ENCODE measurements around the gene PLEKHM2. TPM values are rescaled to one million over a fixed set of nuclear protein-coding genes. Genes with fewer than 3 reads are reported as not detected.
A peak's percentile ranks its signal among the peaks of the same experiment; 100 is the strongest.

Gene PLEKHM2
- total and polyA plus RNA-seq, 2 of the 8 experiments (the other 6 are each of a cell fraction or from before 2014, with no cell fraction given): 38.3 to 47.6 TPM

DNA sequence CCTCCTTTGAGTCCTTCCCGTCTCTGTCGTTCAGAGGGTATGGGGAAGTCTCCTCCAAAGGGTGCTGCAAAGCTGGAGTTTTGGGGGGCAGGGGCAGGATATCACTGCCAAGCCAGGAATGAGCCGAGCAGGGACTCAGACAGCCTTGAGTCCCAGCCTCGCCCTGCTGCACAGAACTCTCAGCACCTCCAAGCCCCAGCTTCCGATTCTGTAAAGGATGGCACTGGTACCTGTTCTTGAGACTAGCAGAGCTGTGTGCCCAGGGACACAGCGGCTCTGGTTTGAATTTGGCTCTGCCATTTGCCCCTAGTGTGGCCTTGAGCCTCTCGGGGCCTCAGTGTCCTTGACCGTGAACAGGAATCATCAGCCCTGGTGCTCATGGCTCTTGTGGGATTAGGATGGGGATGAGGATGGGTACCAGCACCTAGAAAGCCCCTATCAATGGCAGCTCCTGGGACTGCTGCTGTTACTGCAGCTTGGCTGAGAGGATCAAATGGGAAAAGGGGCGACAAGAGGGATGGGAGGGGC lies 73.0 kb downstream of the PLEKHM2 start:
- no peak overlapping the region for H3K56ac ChIP-seq (replicated peaks; ENCODE audit: insufficient read length, low read depth, low read length)
- H3K4me3 ChIP-seq (ENCODE audit: extremely low read depth in 1 of 4, insufficient read depth in 2 of 4, low read depth in 3 of 4, low read length in 4 of 4): peak overlapping the region in 2 of 4 experiments; percentile 96 to 97; a peak in 2 of 8 replicates
- no peak overlapping the region for H4K5ac ChIP-seq (ENCODE audit: insufficient read length, low read depth, low read length)
- H3K27ac ChIP-seq (ENCODE audit: low read depth, low read length): no peak overlapping the region
- peaks cover 0 to 32% of the 10 kb centered on the region in 2 experiments; a peak in 2 of 4 replicates for H3K79me2 ChIP-seq (ENCODE audit: control insufficient read depth in 1 of 2, insufficient read depth in 2 of 2, low read length in 2 of 2)
- no peak overlapping the region for H2BK120ac ChIP-seq (replicated peaks; ENCODE audit: low read depth, low read length)
- no peak overlapping the region for H3K14ac ChIP-seq (ENCODE audit: insufficient read length)
- peaks cover 14 to 37% (median 30%) of the 10 kb centered on the region in 4 experiments for H3K4me1 ChIP-seq (replicated peaks in 1 of 4; ENCODE audit: control insufficient read depth in 3 of 4, insufficient read depth in 4 of 4, low read length in 3 of 4)
- no peak overlapping the region for H4K8ac ChIP-seq (ENCODE audit: extremely low read depth, insufficient read depth, low read length)
- POLR2A ChIA-PET (ENCODE audit: partially characterized antibody): interaction anchor here (0.6 to 2.4 kb wide), 11 partner anchors 9 to 173 kb away, joined by 3 to 8 read pairs (median 3); no protein-coding TSS in a partner anchor
- H3K27me3 ChIP-seq (replicated peaks in 1 of 4; ENCODE audit: control insufficient read depth in 3 of 4, extremely low read depth in 1 of 4, insufficient read depth in 3 of 4, low read length in 3 of 4): no peaks in the 10 kb centered on the region
- no peak overlapping the region; a peak in 1 of 7 replicates for H3K9ac ChIP-seq (replicated peaks in 1 of 4; ENCODE audit: extremely low read depth in 1 of 4, low read depth in 3 of 4, low read length in 3 of 4)
- CTCF ChIA-PET (ENCODE audit: partially characterized antibody): interaction anchor here (0.6 to 2.2 kb wide), 4 partner anchors 16 to 117 kb away, joined by 3 to 11 read pairs (median 3); no protein-coding TSS in a partner anchor
- H4K20me1 ChIP-seq (replicated peaks in 1 of 2; ENCODE audit: control insufficient read depth in 1 of 2, insufficient read depth in 2 of 2, low read length in 2 of 2): peaks cover 5% of the 10 kb centered on the region in 2 experiments
- H3K23ac ChIP-seq (ENCODE audit: insufficient read length): no peak overlapping the region
- no peak for TF ChIP-seq CTBP2 (IDR thresholded peaks at IDR 0.05; ENCODE audit: borderline replicate concordance, insufficient read depth, insufficient read length, low read length)
- TF ChIP-seq, protein P1, sequence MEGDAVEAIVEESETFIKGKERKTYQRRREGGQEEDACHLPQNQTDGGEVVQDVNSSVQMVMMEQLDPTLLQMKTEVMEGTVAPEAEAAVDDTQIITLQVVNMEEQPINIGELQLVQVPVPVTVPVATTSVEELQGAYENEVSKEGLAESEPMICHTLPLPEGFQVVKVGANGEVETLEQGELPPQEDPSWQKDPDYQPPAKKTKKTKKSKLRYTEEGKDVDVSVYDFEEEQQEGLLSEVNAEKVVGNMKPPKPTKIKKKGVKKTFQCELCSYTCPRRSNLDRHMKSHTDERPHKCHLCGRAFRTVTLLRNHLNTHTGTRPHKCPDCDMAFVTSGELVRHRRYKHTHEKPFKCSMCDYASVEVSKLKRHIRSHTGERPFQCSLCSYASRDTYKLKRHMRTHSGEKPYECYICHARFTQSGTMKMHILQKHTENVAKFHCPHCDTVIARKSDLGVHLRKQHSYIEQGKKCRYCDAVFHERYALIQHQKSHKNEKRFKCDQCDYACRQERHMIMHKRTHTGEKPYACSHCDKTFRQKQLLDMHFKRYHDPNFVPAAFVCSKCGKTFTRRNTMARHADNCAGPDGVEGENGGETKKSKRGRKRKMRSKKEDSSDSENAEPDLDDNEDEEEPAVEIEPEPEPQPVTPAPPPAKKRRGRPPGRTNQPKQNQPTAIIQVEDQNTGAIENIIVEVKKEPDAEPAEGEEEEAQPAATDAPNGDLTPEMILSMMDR (IDR thresholded peaks at IDR 0.05; ENCODE audit: control extremely low read depth in 1 of 3, insufficient read depth in 1 of 3, low read depth in 1 of 3, low read length in 3 of 3): no peak
- no peak for TF ChIP-seq ASH2L (IDR thresholded peaks at IDR 0.05; ENCODE audit: low read length)
- TF ChIP-seq GABPA (IDR thresholded peaks at IDR 0.05; ENCODE audit: borderline replicate concordance, insufficient read depth, low read length): no peak
- no peak for TF ChIP-seq EGR1 (IDR thresholded peaks at IDR 0.05; ENCODE audit: borderline replicate concordance, low read depth, low read length)
- TF ChIP-seq, protein P2, sequence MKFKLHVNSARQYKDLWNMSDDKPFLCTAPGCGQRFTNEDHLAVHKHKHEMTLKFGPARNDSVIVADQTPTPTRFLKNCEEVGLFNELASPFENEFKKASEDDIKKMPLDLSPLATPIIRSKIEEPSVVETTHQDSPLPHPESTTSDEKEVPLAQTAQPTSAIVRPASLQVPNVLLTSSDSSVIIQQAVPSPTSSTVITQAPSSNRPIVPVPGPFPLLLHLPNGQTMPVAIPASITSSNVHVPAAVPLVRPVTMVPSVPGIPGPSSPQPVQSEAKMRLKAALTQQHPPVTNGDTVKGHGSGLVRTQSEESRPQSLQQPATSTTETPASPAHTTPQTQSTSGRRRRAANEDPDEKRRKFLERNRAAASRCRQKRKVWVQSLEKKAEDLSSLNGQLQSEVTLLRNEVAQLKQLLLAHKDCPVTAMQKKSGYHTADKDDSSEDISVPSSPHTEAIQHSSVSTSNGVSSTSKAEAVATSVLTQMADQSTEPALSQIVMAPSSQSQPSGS (IDR thresholded peaks at IDR 0.05; ENCODE audit: low read length): no peak
- TF ChIP-seq EZH2 (IDR thresholded peaks at IDR 0.05; ENCODE audit: low read depth, low read length, severe bottlenecking): no peak
- no peak for TF ChIP-seq CREB1 (IDR thresholded peaks at IDR 0.05)
- H2BK12ac ChIP-seq (ENCODE audit: low read depth, low read length): peak overlapping the region; percentile 77; the same call in 1 of the 2 replicates
- peak overlapping the region; percentile 90; the same call in 1 of the 2 replicates for H2BK15ac ChIP-seq (ENCODE audit: low read length)
- no peak overlapping the region for H2AFZ ChIP-seq (ENCODE audit: low read length)
- peak overlapping the region; percentile 80 to 92 for H3K4me2 ChIP-seq (ENCODE audit: insufficient read depth in 1 of 2, low read depth in 2 of 2, low read length in 2 of 2)
- 76% methylated on average over 9 of the region's 9 CpGs; no CpG with 5 or more reads in 1 of the 2 experiments for WGBS, 2 experiments (ENCODE audit: extremely low coverage in 1 of 2, insufficient coverage in 1 of 2, insufficient read length in 1 of 2, insufficient replicate concordance in 2 of 2, low coverage in 1 of 2, low lambda C conversion rate in 2 of 2, missing lambda C conversion rate in 1 of 2)
- H2AK5ac ChIP-seq (ENCODE audit: low read depth, low read length): no peak overlapping the region
- peak overlapping the region; percentile 76; the same call in 1 of the 2 replicates for H2BK20ac ChIP-seq (ENCODE audit: low read length)
- H2BK5ac ChIP-seq (ENCODE audit: low read depth, low read length): peak overlapping the region; percentile 60; the same call in 1 of the 2 replicates
- DNase-seq (ENCODE audit: low read depth in 1 of 2, low spot score in 2 of 2): no peak
- H3K36me3 ChIP-seq (ENCODE audit: control insufficient read depth in 2 of 4, insufficient read depth in 4 of 4, low read length in 3 of 4): no peaks in the 10 kb centered on the region
- peaks cover 11% of the 10 kb centered on the region for H3K79me1 ChIP-seq (ENCODE audit: low read depth, low read length)
- FAIRE-seq: no peak
- peaks cover 10% of the 10 kb centered on the region; the same call in 1 of the 2 replicates for H3K23me2 ChIP-seq (ENCODE audit: low read depth, low read length)
- H4K91ac ChIP-seq (replicated peaks; ENCODE audit: insufficient read length, low read length): peak overlapping the region; percentile 22
- H3K9me3 ChIP-seq (ENCODE audit: insufficient read depth in 2 of 2, low read depth in 1 of 2, low read length in 1 of 2): no peaks in the 10 kb centered on the region
- no peak overlapping the region for H3K4ac ChIP-seq (replicated peaks; ENCODE audit: insufficient read length, low read depth, low read length)
- H3K18ac ChIP-seq (ENCODE audit: extremely low read depth, low read length): peak overlapping the region; percentile 72; the same call in 1 of the 2 replicates

Data from H1 (cell line).